ENCODE measurements around the gene C17orf67. TPM values are rescaled to one million over a fixed set of nuclear protein-coding genes. Genes with fewer than 3 reads are reported as not detected.

C17orf67 gene
- total and polyA plus RNA-seq, 9 of the 15 experiments (the other 6 are each of a cell fraction or from before 2014, with no cell fraction given): 0.07 to 1.7 (median 0.59) TPM

DNA sequence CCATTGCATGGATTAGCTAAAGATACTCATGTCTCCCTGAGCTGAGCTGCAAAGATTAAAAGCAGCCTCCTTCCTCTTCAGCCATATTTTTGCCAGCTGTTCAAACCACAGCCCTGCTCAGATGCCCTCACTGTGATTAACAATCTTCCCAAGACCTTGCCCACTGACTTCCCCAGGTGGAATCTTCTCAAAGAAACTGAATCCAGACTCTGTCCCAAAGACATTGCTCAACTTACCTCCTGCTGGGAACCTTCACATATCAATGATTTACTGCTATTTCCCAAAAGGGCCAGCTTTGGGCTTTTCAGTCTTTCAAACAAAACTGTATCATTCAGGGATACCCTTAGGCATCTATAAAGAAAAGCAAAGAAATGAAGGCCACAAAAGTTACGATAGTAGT lies 9.2 kb downstream of the C17orf67 start:
- no peak for ATAC-seq

More for the DNA sequence above, 9.2 kb downstream of the C17orf67 start:
- intact Hi-C loops (cut with micrococcal nuclease) (loop anchor here (10.0 kb wide), 1 partner anchor 290 kb away; no protein-coding TSS in a partner anchor), in situ Hi-C loops (cut with MboI) (no loop called here)
- H4K20me1 ChIP-seq (replicated peaks; ENCODE audit: control insufficient read depth, insufficient read depth, low read length): no peaks in the 10 kb centered on the region
- peak; percentile 40 for TF ChIP-seq MEIS2 (IDR thresholded peaks at IDR 0.05; ENCODE audit: partially characterized antibody)
- TF ChIP-seq, protein P1, sequence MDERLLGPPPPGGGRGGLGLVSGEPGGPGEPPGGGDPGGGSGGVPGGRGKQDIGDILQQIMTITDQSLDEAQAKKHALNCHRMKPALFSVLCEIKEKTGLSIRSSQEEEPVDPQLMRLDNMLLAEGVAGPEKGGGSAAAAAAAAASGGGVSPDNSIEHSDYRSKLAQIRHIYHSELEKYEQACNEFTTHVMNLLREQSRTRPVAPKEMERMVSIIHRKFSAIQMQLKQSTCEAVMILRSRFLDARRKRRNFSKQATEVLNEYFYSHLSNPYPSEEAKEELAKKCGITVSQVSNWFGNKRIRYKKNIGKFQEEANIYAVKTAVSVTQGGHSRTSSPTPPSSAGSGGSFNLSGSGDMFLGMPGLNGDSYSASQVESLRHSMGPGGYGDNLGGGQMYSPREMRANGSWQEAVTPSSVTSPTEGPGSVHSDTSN (CRISPR knock-in tag; IDR thresholded peaks at IDR 0.05; ENCODE audit: low read depth): no peak
- TF ChIP-seq, protein P1 (tag; conservative IDR thresholded peaks at IDR 0.05; ENCODE audit: low read depth): peak; percentile 18; the same call in 1 of the 2 replicates
- no peak for TF ChIP-seq E2F3 (CRISPR knock-in tag; IDR thresholded peaks at IDR 0.05)
- no peak overlapping the region for H3K4me2 ChIP-seq (ENCODE audit: insufficient read depth, low read length)
- no peak overlapping the region for H3K9ac ChIP-seq (ENCODE audit: insufficient read depth in 1 of 2, low read depth in 2 of 2, low read length in 2 of 2)
- H3K27ac ChIP-seq (ENCODE audit: extremely low read depth, low read depth, low read length): no peak overlapping the region
- 23% methylated on average over 1 of the region's 1 CpG for WGBS (ENCODE audit: insufficient coverage, low coverage, missing lambda C conversion rate)
- no peaks in the 10 kb centered on the region for H3K27me3 ChIP-seq (ENCODE audit: control insufficient read depth in 2 of 2, insufficient read depth in 2 of 2, low read length in 2 of 2)
- ChIA-PET POLR2A (interaction anchor here (0.6 to 1.1 kb wide), 2 partner anchors 10 to 11 kb away, joined by 3 to 4 read pairs; no protein-coding TSS in a partner anchor), CTCF (ENCODE audit: low intra/inter-chr PET ratio) (no interaction called here)
- no peaks in the 10 kb centered on the region for H3K36me3 ChIP-seq (ENCODE audit: control insufficient read depth, insufficient read depth, low read length)
- no TSS peak for BruUV-seq (replicated peaks)
- no peak overlapping the region for H2AFZ ChIP-seq (ENCODE audit: low read depth, low read length)
- no peaks in the 10 kb centered on the region; a peak in 1 of 5 replicates for H3K4me1 ChIP-seq (replicated peaks in 1 of 2; ENCODE audit: control insufficient read depth in 2 of 2, insufficient read depth in 2 of 2, low read length in 2 of 2)
- no peaks in the 10 kb centered on the region for H3K9me3 ChIP-seq (replicated peaks; ENCODE audit: control insufficient read depth, insufficient read depth, low read depth, low read length)
- DNase-seq (ENCODE audit: extremely low read depth in 1 of 4, low spot score in 3 of 4) (no peak), FAIRE-seq (no peak)
- no peaks in the 10 kb centered on the region for H3K9me1 ChIP-seq (ENCODE audit: control insufficient read depth, insufficient read depth, low read length)
- H3K4me3 ChIP-seq: no peak overlapping the region
- H3K79me2 ChIP-seq (ENCODE audit: control insufficient read depth, insufficient read depth, low read length): no peaks in the 10 kb centered on the region

All from K562 (cell line).